HL-60 (cell line): Measurements from ENCODE around the gene GMDS.

ENCODE experiments used
- DNase-seq, 2 experiments: peaks; one replicate each; pipeline ENCODE4 v3.0.0-alpha.2; 2010 to 2020; ENCODE audit warnings: low read depth in 1 of 2, low spot score in 1 of 2
- H3K27ac ChIP-seq: fragments of 250-450 bp; sonication (Bioruptor Pico); replicated peaks from 2 replicates; pipeline ENCODE4 v1.5.1; 2020; ENCODE audit warnings: mild to moderate bottlenecking, moderate library complexity
- H3K27me3 ChIP-seq: fragments of 250-450 bp; sonication (Bioruptor Pico); 2 replicates; pipeline ENCODE4 v1.5.1; 2021; ENCODE audit warnings: mild to moderate bottlenecking, moderate library complexity; ENCODE audit not compliant: insufficient read depth, poor library complexity, severe bottlenecking
- H3K4me3 ChIP-seq: replicated peaks from 2 replicates; pipeline ENCODE4 v1.5.1; 2011; ENCODE audit warnings: mild to moderate bottlenecking, control low read depth, low read length; ENCODE audit not compliant: insufficient read depth
- CTCF ChIP-seq: IDR thresholded peaks from one replicate; pipeline ENCODE4 v1.5.1; 2011; ENCODE audit warnings: low read length, control low read depth, inconsistent platforms; ENCODE audit not compliant: insufficient read depth
- GABPA ChIP-seq: IDR thresholded peaks from 2 replicates; pipeline ENCODE4 v1.6.1; 2012; ENCODE audit warnings: low read depth
- POLR2AphosphoS5 ChIP-seq: IDR thresholded peaks from 2 replicates; pipeline ENCODE4 v1.6.1; 2012; ENCODE audit warnings: low read depth
- REST ChIP-seq: IDR thresholded peaks from 2 replicates; pipeline ENCODE4 v1.6.1; 2012; ENCODE audit warnings: low read depth; ENCODE audit not compliant: insufficient replicate concordance
- SPI1 ChIP-seq: IDR thresholded peaks from 2 replicates; pipeline ENCODE4 v1.6.1; 2012; ENCODE audit warnings: low read depth, mild to moderate bottlenecking, borderline replicate concordance

GMDS gene

GRCh38 chr6:1760876-1761275, 484.5 kb downstream of the GMDS start:
- H3K27me3 ChIP-seq, result no peaks in the 10 kb centered on the region
- no peak overlapping the region for H3K27ac ChIP-seq
- DNase-seq, result no peak
- H3K4me3 ChIP-seq, result no peak overlapping the region
- TF ChIP-seq REST (no peak), POLR2AphosphoS5 (no peak), GABPA (no peak), SPI1 (no peak), CTCF (no peak)

- Histone ChIP-seq H3K4me3 (no peak overlapping the region), H3K27me3 (no peaks in the 10 kb centered on the region), H3K27ac (no peak overlapping the region)
- no peak for DNase-seq
- TF ChIP-seq POLR2AphosphoS5 (no peak), SPI1 (no peak)
Measured at GRCh38 chr6:1759870-1760269, 485.5 kb downstream of the GMDS start.

GRCh38 chr6:1758076-1758679, 487.2 kb downstream of the GMDS start:
- no peak for DNase-seq
- TF ChIP-seq SPI1 (no peak), GABPA (no peak), POLR2AphosphoS5 (no peak), CTCF (no peak), REST (no peak)
- no peak overlapping the region for H3K27ac ChIP-seq
- H3K27me3 ChIP-seq, result no peaks in the 10 kb centered on the region
- no peak overlapping the region for H3K4me3 ChIP-seq

GRCh38 chr6:1757131-1757530, 488.3 kb downstream of the GMDS start:
- TF ChIP-seq CTCF, result no peak
- TF ChIP-seq POLR2AphosphoS5, result no peak
- no peak for TF ChIP-seq GABPA
- TF ChIP-seq REST, result no peak
- no peak for TF ChIP-seq SPI1
- no peak overlapping the region for H3K4me3 ChIP-seq
- H3K27me3 ChIP-seq, result no peaks in the 10 kb centered on the region
- H3K27ac ChIP-seq, result no peak overlapping the region
- DNase-seq, result no peak
